ENCODE results near the gene RAG1. TPM values are rescaled to one million over a fixed set of nuclear protein-coding genes. Genes with fewer than 3 reads are reported as not detected.

RAG1 gene
- total and polyA plus RNA-seq, 2 of the 13 experiments (the other 11 are each of a cell fraction or from before 2014, with no cell fraction given): 0.11 to 0.15 TPM

DNA sequence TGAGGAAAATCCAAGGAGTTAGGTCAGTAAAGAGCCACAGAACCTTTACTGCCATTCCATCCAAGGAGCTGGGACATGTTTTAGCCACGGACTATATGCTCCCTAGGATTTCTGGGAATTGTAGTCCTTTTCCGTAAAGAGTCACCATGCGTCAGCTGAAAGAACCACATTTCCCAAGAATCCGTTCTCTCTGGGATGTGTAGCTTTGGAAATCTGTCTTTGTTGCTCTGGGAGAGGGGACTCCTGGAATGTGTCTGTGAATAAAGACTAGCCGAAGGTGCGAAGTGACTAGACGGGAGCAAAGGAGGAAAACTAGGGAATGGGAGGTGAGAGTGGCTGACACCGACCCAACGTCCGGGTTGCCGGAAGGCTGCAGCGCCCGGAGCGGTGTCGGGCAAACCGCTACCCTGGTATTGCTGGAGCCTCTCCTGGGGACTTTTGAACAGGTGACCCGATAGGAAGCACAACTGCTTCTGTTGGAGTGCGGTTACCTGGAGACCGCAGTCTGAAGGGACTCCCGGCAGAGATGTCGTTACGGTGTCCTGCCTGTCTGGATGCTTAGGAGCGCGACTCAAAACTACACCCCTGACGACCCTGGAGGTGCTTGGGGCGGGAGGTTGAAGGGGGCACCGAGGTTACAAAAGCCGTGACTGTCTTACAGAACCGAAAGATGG is 26.6 kb downstream of the RAG1 start, which contains the start of gene IFTAP (continued):
- TF ChIP-seq, protein P1, sequence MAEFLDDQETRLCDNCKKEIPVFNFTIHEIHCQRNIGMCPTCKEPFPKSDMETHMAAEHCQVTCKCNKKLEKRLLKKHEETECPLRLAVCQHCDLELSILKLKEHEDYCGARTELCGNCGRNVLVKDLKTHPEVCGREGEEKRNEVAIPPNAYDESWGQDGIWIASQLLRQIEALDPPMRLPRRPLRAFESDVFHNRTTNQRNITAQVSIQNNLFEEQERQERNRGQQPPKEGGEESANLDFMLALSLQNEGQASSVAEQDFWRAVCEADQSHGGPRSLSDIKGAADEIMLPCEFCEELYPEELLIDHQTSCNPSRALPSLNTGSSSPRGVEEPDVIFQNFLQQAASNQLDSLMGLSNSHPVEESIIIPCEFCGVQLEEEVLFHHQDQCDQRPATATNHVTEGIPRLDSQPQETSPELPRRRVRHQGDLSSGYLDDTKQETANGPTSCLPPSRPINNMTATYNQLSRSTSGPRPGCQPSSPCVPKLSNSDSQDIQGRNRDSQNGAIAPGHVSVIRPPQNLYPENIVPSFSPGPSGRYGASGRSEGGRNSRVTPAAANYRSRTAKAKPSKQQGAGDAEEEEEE (CRISPR knock-in tag; IDR thresholded peaks at IDR 0.05; ENCODE audit: borderline replicate concordance): no peak
- TF ChIP-seq ZMAT3 (CRISPR knock-in tag; conservative IDR thresholded peaks at IDR 0.05): 0 out of 2 replicates have a peak, but pooled peaks have one; percentile 47
- peak; percentile 12 for TF ChIP-seq ZFP36 (IDR thresholded peaks at IDR 0.05; ENCODE audit: borderline replicate concordance, low read depth, low read length, partially characterized antibody)
- TF ChIP-seq CHCHD3 (CRISPR knock-in tag; IDR thresholded peaks at IDR 0.05): no peak
- TF ChIP-seq ZNF24 (IDR thresholded peaks at IDR 0.05): peak; percentile 55; the same call in 1 of the 2 replicates
- TF ChIP-seq ZNF335 (CRISPR knock-in tag; IDR thresholded peaks at IDR 0.05): no peak
- peak; percentile 61 for TF ChIP-seq HDAC1 (CRISPR knock-in tag; IDR thresholded peaks at IDR 0.05)
- no peak for TF ChIP-seq NKX3-1 (CRISPR knock-in tag; IDR thresholded peaks at IDR 0.05)
- no peak for TF ChIP-seq ATM (IDR thresholded peaks at IDR 0.05; ENCODE audit: borderline replicate concordance)
- no peak; the same call in 1 of the 2 replicates for TF ChIP-seq SOX5 (CRISPR knock-in tag; IDR thresholded peaks at IDR 0.05; ENCODE audit: borderline replicate concordance)
- no peak for TF ChIP-seq ZNF589 (CRISPR knock-in tag; conservative IDR thresholded peaks at IDR 0.05)
- TF ChIP-seq GATAD1 (CRISPR knock-in tag; IDR thresholded peaks at IDR 0.05): peak; percentile 95
- TF ChIP-seq ZNF451 (CRISPR knock-in tag; IDR thresholded peaks at IDR 0.05): no peak
- TF ChIP-seq, protein P2, sequence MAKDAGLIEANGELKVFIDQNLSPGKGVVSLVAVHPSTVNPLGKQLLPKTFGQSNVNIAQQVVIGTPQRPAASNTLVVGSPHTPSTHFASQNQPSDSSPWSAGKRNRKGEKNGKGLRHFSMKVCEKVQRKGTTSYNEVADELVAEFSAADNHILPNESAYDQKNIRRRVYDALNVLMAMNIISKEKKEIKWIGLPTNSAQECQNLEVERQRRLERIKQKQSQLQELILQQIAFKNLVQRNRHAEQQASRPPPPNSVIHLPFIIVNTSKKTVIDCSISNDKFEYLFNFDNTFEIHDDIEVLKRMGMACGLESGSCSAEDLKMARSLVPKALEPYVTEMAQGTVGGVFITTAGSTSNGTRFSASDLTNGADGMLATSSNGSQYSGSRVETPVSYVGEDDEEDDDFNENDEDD (CRISPR knock-in tag; IDR thresholded peaks at IDR 0.05; ENCODE audit: borderline replicate concordance): peak; percentile 59; the same call in 1 of the 2 replicates
- 0 out of 2 replicates have a peak, but pooled peaks have one; percentile 54 for TF ChIP-seq ZFP37 (CRISPR knock-in tag; IDR thresholded peaks at IDR 0.05; ENCODE audit: borderline replicate concordance)
- peak; percentile 82 for TF ChIP-seq ZNF556 (CRISPR knock-in tag; IDR thresholded peaks at IDR 0.05; ENCODE audit: borderline replicate concordance)
- peak; percentile 46 for TF ChIP-seq SALL1 (CRISPR knock-in tag; IDR thresholded peaks at IDR 0.05)
- peak; percentile 86; the same call in 1 of the 2 replicates for TF ChIP-seq TP53 (CRISPR knock-in tag; conservative IDR thresholded peaks at IDR 0.05)
- no peak for TF ChIP-seq ZNF572 (CRISPR knock-in tag; IDR thresholded peaks at IDR 0.05)
- peak; percentile 87 for TF ChIP-seq PHF20 (CRISPR knock-in tag; IDR thresholded peaks at IDR 0.05)
- TF ChIP-seq ZNF772 (CRISPR knock-in tag; IDR thresholded peaks at IDR 0.05): no peak
- TF ChIP-seq CEBPG (CRISPR knock-in tag; IDR thresholded peaks at IDR 0.05): peak; percentile 56
- peak; percentile 81 for TF ChIP-seq ZNF614 (CRISPR knock-in tag; IDR thresholded peaks at IDR 0.05; ENCODE audit: borderline replicate concordance)
- peak; percentile 55; the same call in 1 of the 2 replicates for TF ChIP-seq DMAP1 (CRISPR knock-in tag; IDR thresholded peaks at IDR 0.05)
- 0 out of 2 replicates have a peak, but pooled peaks have one; percentile 23 for TF ChIP-seq MAZ (IDR thresholded peaks at IDR 0.05; ENCODE audit: borderline replicate concordance, low read depth, low read length)
- TF ChIP-seq MAZ (CRISPR knock-in tag; IDR thresholded peaks at IDR 0.05; ENCODE audit: low read depth): no peak
- peak; percentile 81 for TF ChIP-seq HHEX (CRISPR knock-in tag; IDR thresholded peaks at IDR 0.05)
- TF ChIP-seq KAT8 (CRISPR knock-in tag; IDR thresholded peaks at IDR 0.05): peak; percentile 96
- no peak for TF ChIP-seq FOSL1 (CRISPR knock-in tag; IDR thresholded peaks at IDR 0.05; ENCODE audit: borderline replicate concordance)
- TF ChIP-seq NFE2L2 (IDR thresholded peaks at IDR 0.05; ENCODE audit: low read length): peak; percentile 14; the same call in 1 of the 2 replicates
